Smooth muscle cell (in vitro differentiated cells): Measurements from ENCODE around the gene PRELID3B. TPM values are rescaled to one million over a fixed set of nuclear protein-coding genes. Genes with fewer than 3 reads are reported as not detected.

ENCODE experiments used
- DNase-seq: peaks from one replicate; lab custom pipeline; 2025; ENCODE audit not compliant: unreplicated experiment; lab: John Stamatoyannopoulos, UW
- H2AFZ ChIP-seq: fragments of 200-600 bp; sonication (generic); 2 replicates; pipeline ENCODE4 v1.6.0; 2016; ENCODE audit warnings: antibody characterized with exemption, low read depth, mild to moderate bottlenecking
- H3F3A ChIP-seq: fragments of 200-600 bp; sonication (generic); 2 replicates; pipeline ENCODE4 v1.6.0; 2017; ENCODE audit warnings: antibody characterized with exemption, low read depth
- H3K27ac ChIP-seq: fragments of 200-600 bp; sonication (generic); 2 replicates; pipeline ENCODE4 v1.5.1; 2016; ENCODE audit warnings: low read depth, mild to moderate bottlenecking
- H3K27me3 ChIP-seq: fragments of 200-600 bp; sonication (generic); 2 replicates; pipeline ENCODE4 v1.6.1; 2016; ENCODE audit warnings: low read depth, mild to moderate bottlenecking
- H3K36me3 ChIP-seq: fragments of 200-600 bp; sonication (generic); 2 replicates; pipeline ENCODE4 v1.5.1; 2016; ENCODE audit warnings: low read depth
- H3K4me1 ChIP-seq: fragments of 200-600 bp; sonication (generic); 2 replicates; pipeline ENCODE4 v1.5.1; 2016; ENCODE audit warnings: low read depth
- H3K4me2 ChIP-seq: fragments of 200-600 bp; sonication (generic); 2 replicates; pipeline ENCODE4 v1.6.0; 2016; ENCODE audit warnings: mild to moderate bottlenecking
- H3K4me3 ChIP-seq: fragments of 200-600 bp; sonication (generic); 2 replicates; pipeline ENCODE4 v1.5.1; 2016; ENCODE audit warnings: mild to moderate bottlenecking
- H3K79me2 ChIP-seq: fragments of 200-600 bp; sonication (generic); 2 replicates; pipeline ENCODE4 v1.6.0; 2016; ENCODE audit warnings: low read depth, mild to moderate bottlenecking
- H3K9ac ChIP-seq: fragments of 200-600 bp; sonication (generic); 2 replicates; pipeline ENCODE4 v1.6.0; 2016; ENCODE audit warnings: low read depth
- H3K9me3 ChIP-seq: fragments of 200-600 bp; sonication (generic); replicated peaks from 2 replicates; pipeline ENCODE4 v1.5.1; 2016; ENCODE audit warnings: low read depth
- H4K20me1 ChIP-seq: fragments of 200-600 bp; sonication (generic); 2 replicates; pipeline ENCODE4 v1.6.0; 2016; ENCODE audit warnings: low read depth
- CTCF ChIP-seq: fragments of 200-600 bp; sonication (generic); IDR thresholded peaks from 2 replicates; pipeline ENCODE4 v1.5.1; 2017; ENCODE audit warnings: borderline replicate concordance, mild to moderate bottlenecking, antibody characterized with exemption; ENCODE audit not compliant: insufficient read depth, poor library complexity, severe bottlenecking
- WGBS: methylation state at CpG from one replicate; pipeline ENCODE4 v1.1.7; 2016; ENCODE audit warnings: low lambda C conversion rate; 5-methylcytosine and 5-hydroxymethylcytosine counted together
- polyA plus RNA-seq: library from polyadenylated mRNA; unstranded; fragments of >200 nt; fragmentation: Nextera tagmentation; extraction: Ambion mirVana; gene quantifications from 2 replicates; pipeline ENCODE4 v1.2.1, GENCODE V29; 2016
- total RNA-seq: library from RNA; depleted of rRNA; stranded (reverse); fragments of >200 nt; gene quantifications from 2 replicates; pipeline ENCODE4 v1.2.3, GENCODE V29; 2014

PRELID3B gene
- total and polyA plus RNA-seq, 2 experiments from 2014 or later = 20.9 to 44.9 TPM

- Histone ChIP-seq H3K9ac (no peak overlapping the region), H2AFZ (no peak overlapping the region), H3K4me1 (no peaks in the 10 kb centered on the region), H4K20me1 (no peaks in the 10 kb centered on the region), H3K4me2 (peak overlapping the region; percentile 60), H3F3A (no peaks in the 10 kb centered on the region), H3K36me3 (no peaks in the 10 kb centered on the region), H3K4me3 (peak overlapping the region; percentile 2), H3K9me3 (no peaks in the 10 kb centered on the region), H3K79me2 (no peaks in the 10 kb centered on the region), H3K27me3 (no peaks in the 10 kb centered on the region), H3K27ac (peak overlapping the region; percentile 67)
- TF ChIP-seq CTCF = no peak
- no peak for DNase-seq
- WGBS = 36% methylated on average over 5 of the region's 5 CpGs
Measured at GRCh38 chr20:59047938-59048680, 5.5 kb upstream of the PRELID3B start.

DNA sequence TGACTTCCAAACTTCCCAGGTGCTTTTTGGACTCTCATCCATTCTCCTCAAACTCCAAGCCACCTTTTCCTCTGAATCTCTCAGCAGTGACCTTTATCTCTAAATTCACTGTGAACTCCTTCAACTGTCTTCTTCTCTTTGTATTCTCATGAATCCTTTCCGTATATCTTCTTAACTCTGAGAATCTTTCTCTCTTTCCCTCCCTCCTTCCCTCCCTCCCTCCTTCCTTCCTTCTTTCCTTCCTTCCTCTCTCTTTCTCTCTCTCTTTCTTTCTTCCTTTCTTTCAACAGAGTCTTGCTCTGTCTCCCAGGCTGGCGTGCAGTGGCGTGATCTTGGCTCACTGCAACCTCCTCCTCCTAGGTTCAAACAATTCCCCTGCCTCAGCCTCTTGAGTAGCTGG lies 4.3 kb upstream of the PRELID3B start:
- no peak overlapping the region for H3K4me2 ChIP-seq
- H3K4me3 ChIP-seq = no peak overlapping the region
- H4K20me1 ChIP-seq = no peaks in the 10 kb centered on the region
- peaks cover 8% of the 10 kb centered on the region for H3K79me2 ChIP-seq
- no peaks in the 10 kb centered on the region for H3K4me1 ChIP-seq
- H3K9ac ChIP-seq = no peak overlapping the region
- H3F3A ChIP-seq = no peaks in the 10 kb centered on the region
- H3K27me3 ChIP-seq = no peaks in the 10 kb centered on the region
- 96% methylated on average over 3 of the region's 3 CpGs for WGBS
- H3K9me3 ChIP-seq = no peaks in the 10 kb centered on the region
- DNase-seq = no peak
- H3K36me3 ChIP-seq = no peaks in the 10 kb centered on the region
- H2AFZ ChIP-seq = no peak overlapping the region
- no peak for TF ChIP-seq CTCF
- peak overlapping the region; percentile 29 for H3K27ac ChIP-seq

DNA sequence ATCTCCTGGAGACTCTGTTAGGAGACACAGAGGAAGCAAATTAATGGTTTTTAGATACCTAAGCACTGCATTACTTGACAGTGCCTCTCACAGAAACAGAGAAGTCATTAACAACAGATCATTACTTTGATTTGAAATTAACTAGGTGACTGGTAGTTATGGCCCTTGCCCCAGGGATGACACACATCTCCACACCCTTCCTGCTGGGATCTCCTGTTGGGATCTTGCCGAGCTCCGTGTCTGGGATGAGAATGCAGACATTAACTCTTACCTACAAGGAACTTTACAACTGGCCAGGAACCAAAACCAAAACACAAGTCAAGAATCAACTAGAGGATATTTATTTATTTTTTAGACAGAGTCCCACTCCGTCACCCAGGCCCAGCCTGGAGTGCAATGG lies 2.2 kb upstream of the PRELID3B start:
- H3K27ac ChIP-seq = no peak overlapping the region
- WGBS = 77% methylated on average over 3 of the region's 3 CpGs
- peaks cover 28% of the 10 kb centered on the region for H3K79me2 ChIP-seq
- no peaks in the 10 kb centered on the region for H3K27me3 ChIP-seq
- no peaks in the 10 kb centered on the region for H4K20me1 ChIP-seq
- no peak overlapping the region for H2AFZ ChIP-seq
- TF ChIP-seq CTCF = no peak
- H3K4me2 ChIP-seq = no peak overlapping the region
- H3K9me3 ChIP-seq = no peaks in the 10 kb centered on the region
- H3F3A ChIP-seq = no peaks in the 10 kb centered on the region
- H3K4me1 ChIP-seq = no peaks in the 10 kb centered on the region
- no peak overlapping the region for H3K9ac ChIP-seq
- H3K36me3 ChIP-seq = no peaks in the 10 kb centered on the region
- DNase-seq = no peak
- H3K4me3 ChIP-seq = no peak overlapping the region

GRCh38 chr20:59044295-59044694 lies 1.7 kb upstream of the PRELID3B start:
- Histone ChIP-seq H3K9ac (peak overlapping the region; percentile 26), H3K4me3 (no peak overlapping the region), H2AFZ (no peak overlapping the region), H3K4me1 (no peaks in the 10 kb centered on the region), H3K79me2 (peaks cover 33% of the 10 kb centered on the region), H3K27me3 (no peaks in the 10 kb centered on the region), H3K27ac (peak overlapping the region; percentile 36), H3K36me3 (no peaks in the 10 kb centered on the region), H3F3A (no peaks in the 10 kb centered on the region), H4K20me1 (no peaks in the 10 kb centered on the region), H3K9me3 (no peaks in the 10 kb centered on the region), H3K4me2 (no peak overlapping the region)
- TF ChIP-seq CTCF = no peak
- no peak for DNase-seq
- 94% methylated on average over 3 of the region's 3 CpGs for WGBS
